GM19455 (cell line): ENCODE data around the gene KITLG.
"Not testable (repeated sequence)": the region's sequence is repeated elsewhere in the genome, so short reads cannot be mapped to it uniquely, and the experiment has no call there.

Experiments used
- ATAC-seq: cut with Tn5 transposase; IDR thresholded peaks from one replicate; pipeline ENCODE4 v1.9.1; 2021; ENCODE audit not compliant: unreplicated experiment

The KITLG gene

DNA sequence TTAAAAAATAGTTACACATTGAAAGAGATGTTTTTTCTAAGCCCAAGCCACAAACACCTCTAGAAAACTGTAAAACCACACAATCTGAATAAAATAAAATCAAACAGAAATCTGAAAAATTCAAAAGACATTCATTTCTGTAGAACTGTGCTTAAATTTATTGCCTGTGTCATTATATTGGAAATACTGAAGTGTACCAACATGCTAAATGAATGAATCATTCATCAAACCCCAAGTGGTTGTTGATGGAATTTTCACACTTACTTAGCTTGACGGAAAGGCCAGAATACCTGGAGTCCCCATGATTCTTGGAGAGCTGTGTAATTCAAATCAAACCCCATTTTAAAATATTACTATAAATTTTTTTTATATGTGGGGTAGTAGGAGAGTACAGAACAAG lies 2.7 kb downstream of the KITLG start:
- ATAC-seq: no peak

DNA sequence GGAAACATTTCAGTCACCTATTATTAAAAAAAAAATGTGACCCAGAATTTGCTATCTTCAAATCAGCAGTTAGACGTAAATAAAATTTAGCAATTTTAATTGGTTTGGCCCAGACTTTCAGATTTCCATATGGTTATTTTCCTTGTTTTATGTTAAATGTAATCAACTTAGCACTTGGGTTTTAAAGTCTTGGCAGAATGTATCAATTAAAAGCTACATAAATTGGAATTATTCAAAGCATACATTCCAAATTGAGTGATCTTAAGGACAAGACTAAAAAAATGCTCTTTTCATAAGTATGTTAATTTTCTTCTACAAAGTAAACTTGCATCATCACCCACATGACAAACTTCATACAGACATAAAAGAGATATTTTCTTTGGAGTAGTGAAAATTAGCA lies 3.4 kb downstream of the KITLG start:
- ATAC-seq: no peak

DNA sequence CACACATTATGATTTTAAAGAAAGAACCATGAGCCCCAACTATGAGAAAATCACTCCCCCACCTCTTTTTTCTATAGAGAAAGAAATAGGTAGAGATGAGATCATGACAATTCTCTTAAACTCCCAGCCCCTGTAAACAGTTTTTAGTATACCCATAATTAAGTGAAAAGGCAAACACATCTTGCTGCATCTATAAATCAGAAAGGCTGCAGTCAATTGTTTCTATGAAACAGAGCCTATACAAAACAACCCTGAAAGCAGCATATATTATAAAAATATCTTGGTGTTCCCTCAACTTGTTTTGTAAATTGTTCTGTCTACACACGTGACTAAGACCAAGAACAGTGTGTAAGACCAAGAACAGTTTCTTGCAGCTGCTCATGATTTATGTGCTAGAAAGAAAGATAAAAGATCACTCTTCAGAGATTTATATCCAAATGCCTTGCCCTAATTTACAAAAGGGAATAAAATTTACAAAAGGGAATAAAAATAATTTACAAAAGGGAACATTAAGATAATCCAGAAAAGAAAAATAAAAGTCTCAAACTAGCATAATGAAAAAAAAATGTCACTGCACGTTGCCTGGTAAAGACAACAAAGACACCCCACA lies 4.8 kb downstream of the KITLG start:
- ATAC-seq: no peak

DNA sequence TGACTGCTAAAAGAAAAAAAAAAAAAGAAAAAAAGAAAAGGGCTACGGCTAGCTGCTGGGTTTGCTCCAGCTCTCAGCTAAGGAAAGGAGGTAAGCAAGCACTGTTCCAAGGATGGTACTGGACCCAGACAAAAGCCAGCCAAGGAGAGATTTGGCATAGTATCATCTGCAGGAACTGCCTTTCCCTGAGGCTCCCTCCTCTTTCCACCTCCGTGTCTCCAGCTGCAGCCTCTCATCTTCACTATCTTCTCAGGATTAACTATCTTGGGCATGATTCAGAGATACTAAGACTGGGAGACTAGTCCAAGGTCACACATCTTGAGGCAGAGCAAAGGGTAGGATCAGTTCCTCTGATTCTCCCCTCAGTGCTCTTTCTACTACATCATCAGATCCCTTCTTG lies 6.0 kb downstream of the KITLG start:
- ATAC-seq: no peak

DNA sequence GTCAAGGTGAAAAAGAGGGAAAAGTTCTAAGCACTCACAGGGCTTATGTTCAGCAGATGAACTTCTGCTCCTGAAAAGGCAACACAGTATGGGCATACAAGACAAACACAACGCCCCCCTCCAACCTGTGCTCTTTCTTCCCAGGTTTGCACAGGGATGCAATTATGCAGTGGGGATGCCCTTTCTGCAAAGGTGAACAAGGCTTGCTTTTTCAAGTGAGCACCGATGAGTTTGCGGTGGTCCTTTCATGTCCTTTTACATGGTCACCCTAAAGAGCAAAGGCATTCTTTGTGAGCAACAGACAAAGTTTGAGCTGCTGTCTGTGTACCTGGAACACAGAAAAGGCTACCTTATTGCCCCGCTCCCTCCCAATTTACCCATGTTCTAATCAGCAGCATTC lies 6.7 kb downstream of the KITLG start:
- ATAC-seq: no peak

DNA sequence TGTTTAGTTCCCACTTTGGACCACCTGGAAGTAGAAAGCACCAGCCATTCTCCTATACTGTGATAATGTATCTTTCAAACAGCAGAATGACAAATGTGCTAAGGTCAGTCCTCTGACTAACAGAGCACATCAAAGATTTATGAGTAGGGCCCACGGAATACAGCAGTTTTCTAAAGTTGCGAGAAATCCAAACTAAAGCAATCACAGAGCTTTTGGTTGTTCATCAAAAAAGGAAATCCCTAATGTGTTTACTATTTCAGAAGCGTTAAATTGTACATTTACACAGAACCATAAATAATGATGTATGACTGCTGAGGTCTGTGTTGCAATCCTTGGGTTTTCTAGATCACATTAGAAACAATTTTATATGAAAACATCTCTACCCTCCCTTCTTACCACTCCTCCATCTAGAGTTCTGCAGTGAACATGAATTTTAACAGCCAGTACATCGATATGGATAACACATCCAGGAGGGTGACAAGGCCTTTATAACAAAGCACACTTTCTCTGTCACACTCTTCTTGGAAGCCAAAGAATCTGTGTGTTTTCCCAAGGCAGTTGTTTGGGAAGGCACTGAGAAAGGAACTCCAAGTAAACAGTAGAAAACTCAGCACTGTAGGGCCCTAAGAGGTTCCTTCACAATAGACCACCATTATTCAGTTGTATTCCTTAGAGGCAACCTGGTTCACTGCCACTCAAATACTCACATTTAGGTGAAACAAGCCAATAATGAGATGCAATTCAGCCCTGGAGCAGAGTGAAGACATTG lies 7.3 kb downstream of the KITLG start:
- ATAC-seq: no peak

DNA sequence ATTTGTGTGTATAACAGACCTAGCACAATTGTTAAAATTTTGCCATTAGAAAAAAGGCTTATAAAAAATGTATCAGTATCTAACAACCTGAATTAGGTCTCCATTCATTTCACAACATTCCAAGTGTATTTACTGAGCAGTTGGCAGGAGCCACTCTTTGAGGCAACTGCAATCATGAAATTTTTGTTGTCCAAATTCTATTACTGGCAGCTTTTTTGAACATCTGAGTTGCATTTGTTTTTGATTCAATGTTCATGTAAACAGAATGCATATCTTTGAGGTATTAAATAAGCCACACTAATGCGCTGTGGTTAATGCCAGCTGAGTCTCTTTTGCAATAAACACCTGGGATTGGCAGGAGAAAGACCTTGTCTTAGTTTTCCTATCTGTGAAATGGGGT lies 8.7 kb downstream of the KITLG start:
- ATAC-seq: no peak

DNA sequence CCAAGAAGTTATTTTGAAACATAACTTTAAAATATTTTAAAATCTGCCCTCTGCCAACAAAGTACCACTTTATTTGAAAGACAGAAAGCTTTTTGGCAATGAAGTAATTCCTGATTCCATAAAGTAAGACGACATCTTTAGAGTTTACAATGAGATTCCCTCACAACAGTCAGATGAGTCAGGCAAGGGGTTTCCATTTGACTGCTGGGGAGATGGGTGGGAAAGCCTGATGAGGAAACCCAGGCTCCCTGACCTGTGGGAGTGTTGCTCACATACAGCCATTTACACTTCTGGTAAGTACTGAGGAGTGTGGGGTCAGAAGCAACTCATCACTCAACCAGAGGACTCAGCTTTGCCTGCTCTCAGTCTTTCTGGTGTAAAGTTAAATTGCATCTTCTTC lies 10.2 kb downstream of the KITLG start:
- ATAC-seq: no peak

DNA sequence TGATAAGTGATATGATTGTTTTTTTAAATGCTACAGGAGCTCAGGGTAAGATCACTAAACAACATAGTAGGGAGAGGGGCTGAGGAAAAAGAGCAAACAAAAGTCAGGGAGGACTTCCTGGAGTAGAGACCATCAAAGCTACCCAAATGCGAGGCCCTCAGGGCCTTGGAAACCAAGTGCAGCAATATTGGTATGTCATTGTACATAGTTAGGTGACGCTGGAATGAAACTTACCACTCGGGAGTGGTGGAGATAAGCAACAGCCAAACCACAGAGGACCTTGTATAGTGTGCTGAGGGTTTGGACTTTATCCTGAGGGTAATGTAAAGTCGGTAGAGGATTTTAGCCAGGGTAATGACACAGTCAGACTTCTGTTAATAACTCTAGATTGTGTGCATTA lies 13.8 kb downstream of the KITLG start:
- no peak for ATAC-seq

DNA sequence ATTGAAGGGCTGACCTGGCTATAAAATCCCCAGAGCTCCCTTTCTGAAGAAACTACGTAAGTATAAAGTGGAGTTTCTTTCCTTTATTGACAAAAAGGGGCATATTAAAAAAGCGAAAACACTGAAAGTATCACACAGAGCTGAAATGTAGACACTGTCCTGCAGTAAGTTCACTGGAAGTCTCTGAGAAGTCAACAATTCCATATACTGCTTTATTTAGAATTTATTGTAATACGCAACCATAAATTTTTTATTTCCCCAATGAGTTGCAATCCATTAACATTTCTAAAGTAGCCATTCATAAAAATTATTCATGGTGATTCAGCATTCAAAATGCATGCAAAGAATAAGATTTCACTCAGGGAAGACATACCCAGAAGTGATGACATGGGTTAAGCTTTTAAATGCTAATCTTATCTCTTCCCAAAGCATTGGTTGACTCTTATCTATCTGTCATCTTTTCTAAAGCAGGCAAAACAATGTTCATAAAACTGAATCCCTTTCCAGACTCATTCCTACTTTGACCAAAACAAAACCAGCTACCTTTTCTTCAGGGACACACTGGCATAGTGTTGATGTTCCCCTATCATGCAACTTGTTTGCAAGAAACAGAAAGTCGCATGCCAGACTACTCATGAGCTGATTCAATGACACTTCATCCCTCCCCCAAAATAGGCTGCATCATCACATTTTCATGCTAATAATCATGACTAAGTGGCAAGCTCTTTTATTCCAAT lies 17.3 kb downstream of the KITLG start:
- ATAC-seq: no peak

DNA sequence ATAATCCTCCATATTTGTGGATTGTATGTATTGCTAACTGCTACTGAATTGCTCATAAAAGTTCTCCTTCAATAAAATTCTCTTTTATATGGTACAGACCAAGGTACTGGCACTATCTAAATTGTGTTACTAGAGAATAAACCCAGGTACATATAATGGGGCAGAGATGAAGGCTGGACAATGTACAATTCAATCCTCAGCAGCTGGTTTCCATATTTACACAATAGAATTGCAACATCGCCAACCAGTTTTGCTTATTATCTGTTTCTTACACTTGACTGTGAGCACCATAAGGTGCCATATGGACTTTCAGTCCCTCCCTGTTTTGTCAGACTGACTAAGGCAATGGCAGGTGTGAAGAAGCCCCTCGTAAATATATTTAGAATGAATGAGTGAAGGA lies 18.1 kb downstream of the KITLG start:
- no peak for ATAC-seq

DNA sequence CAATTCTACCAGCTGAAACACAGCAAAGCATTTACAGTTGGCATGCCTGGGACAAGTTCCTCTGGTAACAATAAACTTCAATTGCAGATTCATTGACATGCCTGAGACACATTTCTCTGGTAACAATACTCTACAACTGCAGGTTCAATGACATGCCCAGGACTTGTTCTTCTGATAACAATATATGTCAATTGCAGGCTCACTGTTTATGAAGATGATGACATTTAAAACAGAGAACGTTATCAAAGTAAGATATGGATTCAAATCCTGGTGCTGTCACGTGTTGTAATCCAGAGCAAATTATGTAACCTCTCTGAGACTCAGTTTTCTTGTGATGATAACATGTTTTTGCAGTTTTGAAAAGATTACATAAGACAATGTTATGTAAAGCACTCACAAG lies 20.5 kb downstream of the KITLG start:
- ATAC-seq: no peak

DNA sequence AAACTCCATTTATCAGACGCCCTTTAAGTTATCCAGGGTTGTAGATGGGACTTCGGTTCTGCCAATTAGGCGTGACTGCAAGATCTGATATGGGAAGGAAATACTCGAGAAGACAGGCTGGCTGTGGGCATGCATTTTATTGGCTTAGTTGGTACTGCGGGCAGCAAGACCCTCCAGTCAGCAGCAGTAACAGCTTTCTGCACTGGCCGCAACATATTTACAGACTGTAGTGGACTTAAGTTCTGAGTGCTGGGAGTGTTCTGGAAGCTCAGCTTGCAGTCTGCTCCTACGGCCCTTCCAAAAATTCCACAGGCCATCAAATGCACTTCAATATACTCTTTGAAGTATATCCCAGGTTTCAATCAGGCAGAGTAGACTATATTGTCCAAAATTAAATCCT lies 21.1 kb downstream of the KITLG start:
- ATAC-seq: no peak

DNA sequence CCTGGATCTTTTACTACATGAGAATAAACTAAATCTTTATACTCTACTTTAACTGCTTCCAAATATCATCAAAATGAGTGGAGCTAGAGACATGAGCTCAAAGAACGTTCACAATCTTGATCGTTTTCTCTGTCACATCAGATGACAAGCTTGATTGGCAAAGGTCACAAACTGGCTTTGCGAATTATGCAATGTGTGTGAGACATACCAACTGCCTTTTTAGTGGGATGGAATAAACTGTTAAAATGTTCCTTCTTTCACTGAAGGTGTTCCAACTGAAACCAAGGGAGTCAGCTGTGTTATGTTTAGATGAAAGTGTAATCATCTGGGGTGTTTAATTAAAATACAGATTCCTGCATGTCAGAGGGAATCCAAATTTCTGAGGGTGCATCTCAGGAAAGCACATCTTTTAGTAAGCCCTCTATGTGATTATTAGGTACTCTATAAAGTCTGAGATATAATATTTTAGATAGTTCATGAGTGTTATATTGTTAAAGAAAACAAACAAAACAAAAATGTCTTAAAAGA lies 21.9 kb downstream of the KITLG start:
- ATAC-seq: no peak

DNA sequence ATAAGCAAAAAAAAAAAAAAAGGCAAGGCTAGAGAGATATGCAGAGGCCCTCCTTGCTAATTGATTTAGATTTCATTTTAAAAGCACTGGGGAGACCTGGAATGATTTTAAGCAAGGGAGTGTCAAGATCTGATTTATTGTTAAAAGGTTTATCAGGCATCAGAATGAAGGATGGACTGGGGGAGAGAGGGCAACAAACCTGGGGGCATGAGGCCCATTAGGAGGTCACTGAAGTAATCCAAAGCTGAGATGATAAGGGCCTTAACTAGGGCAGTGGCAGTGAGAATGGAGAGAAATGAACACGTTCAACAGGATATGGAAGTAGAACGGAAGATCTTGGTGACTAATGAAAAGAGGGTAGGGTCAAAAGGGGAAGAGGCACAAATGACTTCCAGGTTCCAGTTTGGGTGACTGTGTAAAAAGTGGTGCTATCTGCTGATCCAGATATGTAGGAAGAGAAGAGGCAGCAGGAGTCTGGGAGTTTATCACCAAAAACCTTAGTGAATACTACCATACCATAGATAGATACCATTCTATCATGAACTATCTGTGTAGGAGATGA lies 24.0 kb downstream of the KITLG start:
- ATAC-seq: no peak

DNA sequence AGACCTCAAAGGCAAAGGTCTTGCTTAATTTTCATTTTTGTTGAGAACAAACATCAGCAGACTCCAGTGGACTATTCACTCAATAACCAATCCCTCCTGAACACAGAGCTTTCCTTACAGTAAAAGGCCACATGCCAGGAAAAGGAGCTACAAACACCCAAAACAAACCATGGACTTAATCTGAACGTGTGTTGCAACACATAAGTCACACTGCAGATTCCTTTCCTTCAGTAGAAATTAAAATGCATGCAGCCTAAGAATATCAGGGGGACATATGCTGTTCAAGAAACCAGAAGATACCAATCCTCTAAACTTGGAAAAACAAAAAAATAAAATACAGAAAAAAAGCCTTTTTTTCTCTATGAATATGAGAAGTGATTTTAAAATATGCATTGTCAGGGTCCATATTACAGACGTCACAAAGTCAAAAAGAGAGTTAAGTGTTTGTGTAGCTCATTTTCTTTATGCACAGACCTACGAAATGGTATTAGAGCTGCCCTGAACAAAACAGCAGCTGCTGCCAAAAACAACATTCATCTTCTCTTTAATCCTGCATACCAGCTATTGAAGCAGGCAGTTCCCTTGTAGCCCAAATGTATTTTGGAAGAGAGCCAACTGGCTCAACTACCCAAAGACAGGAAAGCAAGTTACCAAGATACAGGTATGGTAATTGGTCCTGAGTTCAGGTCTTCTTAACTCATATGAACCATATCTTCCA lies 26.2 kb downstream of the KITLG start:
- ATAC-seq: no peak

DNA sequence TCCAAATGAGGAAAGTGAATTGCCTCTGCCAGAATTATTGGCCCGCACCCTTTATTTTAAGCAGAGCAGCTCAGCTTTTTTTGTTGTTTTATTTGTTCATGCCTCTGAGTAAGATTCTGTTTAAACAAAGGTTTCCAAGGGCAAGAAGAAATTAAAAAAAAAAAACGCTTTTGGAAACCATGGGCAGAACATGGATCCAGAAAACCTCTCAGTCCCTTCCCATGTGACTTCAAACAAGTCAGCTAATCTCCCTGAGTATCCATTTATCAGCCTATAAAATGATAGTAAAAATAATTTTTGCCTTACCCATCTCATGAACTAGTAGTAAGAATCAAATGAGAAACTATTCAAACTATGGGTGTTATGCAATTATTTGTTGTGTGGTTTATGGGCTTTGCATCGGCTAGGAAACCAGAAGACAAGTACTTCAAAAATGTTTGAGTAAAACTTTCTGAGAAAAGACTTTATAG lies 27.6 kb downstream of the KITLG start:
- no peak for ATAC-seq

DNA sequence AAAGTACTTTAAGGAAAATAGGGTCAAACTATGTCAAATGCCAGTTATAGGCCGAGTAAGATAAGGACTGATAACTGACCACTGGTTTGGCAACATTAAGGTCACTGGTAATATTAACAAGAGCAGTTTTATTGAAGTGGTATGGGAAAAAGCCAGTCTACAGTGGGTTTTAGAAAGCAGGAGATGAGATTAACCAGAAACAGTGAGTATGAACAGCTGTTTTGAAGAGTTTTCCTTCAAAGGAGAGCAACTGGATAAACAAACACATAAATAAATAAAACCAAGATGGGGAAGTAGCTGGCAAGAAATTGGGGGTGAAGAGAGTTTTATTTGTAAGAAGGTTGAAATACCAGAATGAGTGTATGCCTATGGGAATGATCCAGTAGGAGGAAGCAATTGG lies 30.3 kb downstream of the KITLG start:
- no peak for ATAC-seq

DNA sequence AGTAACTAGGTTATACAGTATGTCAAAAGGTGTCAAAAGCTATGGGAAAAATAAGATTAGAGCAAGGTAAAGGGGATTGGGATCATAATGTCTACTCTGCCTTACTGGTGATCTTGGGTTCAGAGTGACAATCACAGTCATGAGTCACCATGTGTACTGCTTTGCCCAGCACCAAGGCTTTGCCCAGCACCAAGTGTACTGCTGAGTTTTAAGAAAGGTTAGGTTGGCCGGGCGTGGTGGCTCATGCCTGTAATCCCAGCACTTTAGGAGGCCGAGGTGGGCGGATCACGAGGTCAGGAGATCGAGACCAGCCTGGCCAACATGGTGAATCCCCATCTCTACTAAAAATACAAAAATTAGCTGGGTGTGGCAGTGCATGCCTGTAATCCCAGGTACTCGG lies 32.3 kb downstream of the KITLG start:
- not testable (repeated sequence) for ATAC-seq

DNA sequence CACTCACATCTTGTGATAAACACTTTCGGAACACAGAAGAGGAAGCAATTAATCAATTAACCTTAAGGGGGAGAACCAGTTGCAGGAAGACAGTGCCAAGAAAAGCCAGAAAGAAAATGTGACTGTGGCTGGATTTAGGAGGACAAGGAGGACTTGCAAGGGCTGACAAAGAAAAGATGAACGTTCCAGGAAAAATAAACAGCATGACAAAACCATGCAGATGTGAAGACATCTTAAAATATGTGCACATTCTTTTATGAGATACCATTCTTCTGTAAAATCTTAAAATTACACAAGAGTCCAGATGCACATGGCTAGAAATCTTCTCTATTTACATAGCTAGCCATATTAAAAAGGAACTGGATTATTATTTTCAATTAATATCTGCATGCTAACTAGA lies 33.4 kb downstream of the KITLG start:
- ATAC-seq: no peak

DNA sequence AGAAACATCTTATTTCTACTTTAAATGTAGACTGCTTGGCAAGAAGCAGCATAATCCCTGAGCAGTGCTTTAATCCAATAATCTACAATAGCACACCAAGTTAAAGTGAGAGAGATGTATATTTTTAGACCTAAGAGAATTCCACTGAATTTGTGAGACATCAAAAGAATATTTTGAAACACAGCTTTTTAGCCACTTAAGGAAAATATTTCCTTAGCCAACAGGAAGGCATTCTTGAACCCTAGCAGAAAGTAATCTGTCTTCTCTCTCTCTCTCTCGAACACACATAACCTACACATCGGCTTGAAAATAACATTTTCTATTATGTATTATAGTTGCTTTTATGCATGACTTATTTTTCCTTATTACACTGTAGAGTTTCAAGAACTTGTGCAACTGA lies 34.0 kb downstream of the KITLG start:
- ATAC-seq: no peak
